Endothelial cell of umbilical vein (primary cell): ENCODE results near the gene GPLD1. TPM values are rescaled to one million over a fixed set of nuclear protein-coding genes. Genes with fewer than 3 reads are reported as not detected.

ENCODE experiments used
- BruUV-seq: library from RNA; stranded (reverse); fragments of 400-500 nt; replicated peaks from 2 replicates; lab custom pipeline; 2021; lab: Mats Ljungman, UMichigan
- CTCF ChIA-PET: fragments of 300-600, 350-600 bp; sonication (Branson Sonifier 250); formaldehyde crosslinking; loops from one replicate; lab custom pipeline; 2021; ENCODE audit warnings: antibody characterized with exemption, inconsistent platforms; lab: Charles Lee
- POLR2A ChIA-PET: fragments of 300-600, 350-600 bp; sonication (Branson Sonifier 250); formaldehyde crosslinking; loops from one replicate; lab custom pipeline; 2021; ENCODE audit warnings: antibody characterized with exemption, inconsistent platforms; lab: Charles Lee
- DNase-seq: peaks from one replicate; pipeline ENCODE4 v3.0.0-alpha.2; 2011; ENCODE audit warnings: low read depth, low spot score
- FAIRE-seq: peaks from 2 replicates; lab custom pipeline; 2011; peaks lifted over from hg19 to GRCh38; lab: Jason Lieb, UNC
- H2AFZ ChIP-seq: 2 replicates; pipeline ENCODE4 v1.6.0; 2012; ENCODE audit warnings: low read depth, low read length, control low read depth, inconsistent platforms
- H3K27ac ChIP-seq: 2 replicates; pipeline ENCODE4 v1.5.1; 2011; ENCODE audit warnings: low read depth, mild to moderate bottlenecking, control low read depth, low read length, moderate library complexity; ENCODE audit not compliant: insufficient read depth
- H3K27me3 ChIP-seq, 2 experiments: 2 replicates each; pipeline versions ENCODE4 v1.6.0 to v1.6.1; 2011; ENCODE audit warnings: low read length in 2 of 2, mixed read lengths in 1 of 2; ENCODE audit not compliant: control insufficient read depth in 2 of 2, insufficient read depth in 2 of 2
- H3K36me3 ChIP-seq, 2 experiments: 2 replicates in 1 of 2; 3 replicates in 1 of 2; pipeline ENCODE4 v1.5.1; 2011; ENCODE audit warnings: low read length in 2 of 2, mild to moderate bottlenecking in 1 of 2, moderate library complexity in 1 of 2; ENCODE audit not compliant: control insufficient read depth in 2 of 2, insufficient read depth in 2 of 2; ENCODE audit errors: extremely low read depth in 1 of 2
- H3K4me1 ChIP-seq: 3 replicates; pipeline ENCODE4 v1.5.1; 2011; ENCODE audit warnings: mild to moderate bottlenecking, low read length; ENCODE audit not compliant: control insufficient read depth, insufficient read depth; ENCODE audit errors: extremely low read depth
- H3K4me2 ChIP-seq: 2 replicates; pipeline ENCODE4 v1.6.1; 2011; ENCODE audit warnings: low read length, control low read depth, mixed read lengths; ENCODE audit not compliant: insufficient read depth
- H3K4me3 ChIP-seq, 3 experiments: fragments of 200-600 bp in 1 of 3; sonication (generic), shearing (Covaris generic) in 1 of 3; replicated peaks in 1 of 3; 2 replicates each; pipeline ENCODE4 v1.5.1; 2011 to 2016; ENCODE audit warnings: control low read depth in 3 of 3, low read length in 3 of 3, mild to moderate bottlenecking in 2 of 3, inconsistent platforms in 1 of 3, low read depth in 1 of 3, moderate library complexity in 1 of 3; ENCODE audit not compliant: insufficient read depth in 1 of 3
- H3K79me2 ChIP-seq: 2 replicates; pipeline ENCODE4 v1.6.0; 2012; ENCODE audit warnings: low read length, inconsistent platforms; ENCODE audit not compliant: control insufficient read depth, insufficient read depth
- H3K9ac ChIP-seq: replicated peaks from 2 replicates; pipeline ENCODE3; 2011; ENCODE audit warnings: low read length, control low read depth; ENCODE audit not compliant: insufficient read depth; ENCODE audit errors: extremely low read depth
- H3K9me1 ChIP-seq: replicated peaks from 3 replicates; pipeline ENCODE4 v1.6.0; 2011; ENCODE audit warnings: mild to moderate bottlenecking, low read length; ENCODE audit not compliant: control insufficient read depth, insufficient read depth; ENCODE audit errors: extremely low read depth
- H3K9me3 ChIP-seq: replicated peaks from 2 replicates; pipeline ENCODE4 v1.5.1; 2012; ENCODE audit warnings: low read length, inconsistent platforms; ENCODE audit not compliant: control insufficient read depth, insufficient read depth
- H4K20me1 ChIP-seq: replicated peaks from 2 replicates; pipeline ENCODE3; 2011; ENCODE audit warnings: mild to moderate bottlenecking, low read length; ENCODE audit not compliant: control insufficient read depth, insufficient read depth; ENCODE audit errors: extremely low read depth
- EZH2 ChIP-seq: IDR thresholded peaks from 2 replicates; pipeline ENCODE4 v1.6.1; 2012; ENCODE audit warnings: borderline replicate concordance, low read depth, mild to moderate bottlenecking, moderate library complexity, low read length, inconsistent platforms; ENCODE audit not compliant: severe bottlenecking
- FOS ChIP-seq: IDR thresholded peaks from 2 replicates; pipeline ENCODE4 v1.6.1; 2011; ENCODE audit warnings: mild to moderate bottlenecking, low read length, moderate library complexity, borderline replicate concordance; ENCODE audit not compliant: insufficient read depth
- GATA2 ChIP-seq: IDR thresholded peaks from 2 replicates; pipeline ENCODE4 v1.7.0; 2011; ENCODE audit warnings: low read depth, mild to moderate bottlenecking, moderate library complexity, mixed read lengths, low read length; ENCODE audit not compliant: insufficient read length, insufficient read depth
- JUN ChIP-seq: IDR thresholded peaks from 2 replicates; pipeline ENCODE4 v1.6.1; 2011; ENCODE audit warnings: borderline replicate concordance, low read depth; ENCODE audit not compliant: insufficient read length, insufficient read depth
- MAX ChIP-seq: IDR thresholded peaks from 2 replicates; pipeline ENCODE4 v1.6.1; 2011; ENCODE audit not compliant: insufficient read depth, insufficient read length
- MYC ChIP-seq: IDR thresholded peaks from one replicate; pipeline ENCODE4 v1.6.1; 2011; ENCODE audit warnings: mild to moderate bottlenecking, low read depth, low read length
- POLR2A ChIP-seq: IDR thresholded peaks from 2 replicates; pipeline ENCODE4 v1.6.1; 2012; ENCODE audit warnings: low read depth, mild to moderate bottlenecking, control low read depth, low read length
- POLR2AphosphoS5 ChIP-seq: IDR thresholded peaks from 2 replicates; pipeline ENCODE4 v1.6.1; 2012; ENCODE audit warnings: low read depth, mild to moderate bottlenecking, control low read depth, low read length, moderate library complexity; ENCODE audit not compliant: insufficient read depth
- dilution Hi-C: fragments of 300-500 bp; cut with MboI; formaldehyde crosslinking; loops from one replicate; pipeline ENCODE4 v1.15.0; 2019; ENCODE audit warnings: low sequenced_read_pairs; ENCODE audit not compliant: extremely low pct_ligation_motif_present
- intact Hi-C: fragments of 100-400 bp; cut with micrococcal nuclease; formaldehyde crosslinking; loops from one replicate; pipeline ENCODE4 v1.10.0; 2022
- polyA plus RNA-seq, 4 experiments: library from polyadenylated mRNA; depleted of rRNA in 3 of 4; stranded (reverse) in 3 of 4; unstranded in 1 of 4; fragments of >200 nt; gene quantifications; 2 replicates each; pipeline versions ENCODE4 v1.2.1 to v1.2.3, GENCODE V29; 2011 to 2012; ENCODE audit warnings: missing spikeins in 1 of 4
- total RNA-seq: library from RNA; stranded (reverse); gene quantifications from 2 replicates; pipeline ENCODE4 v1.2.3, GENCODE V29; 2021
- TF ChIP-seq, protein P1 (sequence below), 2 donors: IDR thresholded peaks; 1 replicate in 1 of 2; 2 replicates in 1 of 2; pipeline ENCODE4 v1.5.1; 2011; ENCODE audit warnings: low read length in 2 of 2, mild to moderate bottlenecking in 2 of 2, moderate library complexity in 2 of 2, control low read depth in 1 of 2, inconsistent platforms in 1 of 2, low read depth in 1 of 2; ENCODE audit not compliant: insufficient read depth in 1 of 2; ENCODE audit errors: extremely low read depth in 1 of 2

The GPLD1 gene
- total and polyA plus RNA-seq, 2 donors (not counting 3 experiments of a cell fraction or from before 2014, with no cell fraction given), result 0.03 to 0.53 TPM

DNA sequence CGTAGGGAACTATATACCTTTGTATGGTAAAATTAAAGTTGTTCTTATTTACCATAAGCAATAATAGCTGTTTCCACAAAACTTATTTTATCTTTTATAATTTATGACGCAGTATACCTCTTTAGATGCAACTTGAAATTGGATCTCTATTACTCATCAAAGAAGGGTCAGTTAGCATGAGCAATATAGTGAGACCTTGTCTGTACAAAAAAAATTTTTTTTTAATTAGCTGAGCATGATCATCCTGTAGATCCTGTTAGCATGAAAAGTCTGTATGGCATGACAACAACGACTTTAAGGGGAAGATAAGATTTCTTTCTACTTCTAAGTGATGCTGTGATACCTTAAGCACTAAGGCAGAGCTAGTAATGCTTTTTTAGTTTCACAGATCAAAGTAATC lies 11.3 kb upstream of the GPLD1 start:
- Histone ChIP-seq H3K27ac (no peak overlapping the region), H4K20me1 (no peaks in the 10 kb centered on the region), H3K9me1 (no peaks in the 10 kb centered on the region), H3K36me3 (no peaks in the 10 kb centered on the region), H3K4me3 (no peak overlapping the region), H3K27me3 (peaks cover 3 to 8% of the 10 kb centered on the region in 2 experiments), H3K4me1 (no peaks in the 10 kb centered on the region), H3K9ac (no peak overlapping the region), H3K4me2 (no peak overlapping the region), H2AFZ (no peak overlapping the region), H3K9me3 (no peaks in the 10 kb centered on the region), H3K79me2 (no peaks in the 10 kb centered on the region)
- ChIA-PET CTCF (no interaction called here), POLR2A (no interaction called here)
- dilution Hi-C loops, result no loop called here
- TF ChIP-seq FOS, result no peak
- TF ChIP-seq MYC, result no peak
- no peak for TF ChIP-seq MAX
- no peak for TF ChIP-seq GATA2
- no peak for TF ChIP-seq JUN
- TF ChIP-seq POLR2A, result no peak
- no peak for TF ChIP-seq EZH2
- no peak for TF ChIP-seq POLR2AphosphoS5
- TF ChIP-seq, protein P1, sequence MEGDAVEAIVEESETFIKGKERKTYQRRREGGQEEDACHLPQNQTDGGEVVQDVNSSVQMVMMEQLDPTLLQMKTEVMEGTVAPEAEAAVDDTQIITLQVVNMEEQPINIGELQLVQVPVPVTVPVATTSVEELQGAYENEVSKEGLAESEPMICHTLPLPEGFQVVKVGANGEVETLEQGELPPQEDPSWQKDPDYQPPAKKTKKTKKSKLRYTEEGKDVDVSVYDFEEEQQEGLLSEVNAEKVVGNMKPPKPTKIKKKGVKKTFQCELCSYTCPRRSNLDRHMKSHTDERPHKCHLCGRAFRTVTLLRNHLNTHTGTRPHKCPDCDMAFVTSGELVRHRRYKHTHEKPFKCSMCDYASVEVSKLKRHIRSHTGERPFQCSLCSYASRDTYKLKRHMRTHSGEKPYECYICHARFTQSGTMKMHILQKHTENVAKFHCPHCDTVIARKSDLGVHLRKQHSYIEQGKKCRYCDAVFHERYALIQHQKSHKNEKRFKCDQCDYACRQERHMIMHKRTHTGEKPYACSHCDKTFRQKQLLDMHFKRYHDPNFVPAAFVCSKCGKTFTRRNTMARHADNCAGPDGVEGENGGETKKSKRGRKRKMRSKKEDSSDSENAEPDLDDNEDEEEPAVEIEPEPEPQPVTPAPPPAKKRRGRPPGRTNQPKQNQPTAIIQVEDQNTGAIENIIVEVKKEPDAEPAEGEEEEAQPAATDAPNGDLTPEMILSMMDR (IDR thresholded peaks at IDR 0.05; ENCODE audit: extremely low read depth in 1 of 2, insufficient read depth in 1 of 2, low read depth in 1 of 2, low read length in 2 of 2), result no peak
- BruUV-seq, result no TSS peak
- intact Hi-C loops, result no loop called here
- FAIRE-seq (no peak), DNase-seq (no peak)
